ENCODE results near the gene PCDHGA8.
"Not testable (repeated sequence)": the region's sequence is repeated elsewhere in the genome, so short reads cannot be mapped to it uniquely, and the experiment has no call there.

The PCDHGA8 gene

DNA sequence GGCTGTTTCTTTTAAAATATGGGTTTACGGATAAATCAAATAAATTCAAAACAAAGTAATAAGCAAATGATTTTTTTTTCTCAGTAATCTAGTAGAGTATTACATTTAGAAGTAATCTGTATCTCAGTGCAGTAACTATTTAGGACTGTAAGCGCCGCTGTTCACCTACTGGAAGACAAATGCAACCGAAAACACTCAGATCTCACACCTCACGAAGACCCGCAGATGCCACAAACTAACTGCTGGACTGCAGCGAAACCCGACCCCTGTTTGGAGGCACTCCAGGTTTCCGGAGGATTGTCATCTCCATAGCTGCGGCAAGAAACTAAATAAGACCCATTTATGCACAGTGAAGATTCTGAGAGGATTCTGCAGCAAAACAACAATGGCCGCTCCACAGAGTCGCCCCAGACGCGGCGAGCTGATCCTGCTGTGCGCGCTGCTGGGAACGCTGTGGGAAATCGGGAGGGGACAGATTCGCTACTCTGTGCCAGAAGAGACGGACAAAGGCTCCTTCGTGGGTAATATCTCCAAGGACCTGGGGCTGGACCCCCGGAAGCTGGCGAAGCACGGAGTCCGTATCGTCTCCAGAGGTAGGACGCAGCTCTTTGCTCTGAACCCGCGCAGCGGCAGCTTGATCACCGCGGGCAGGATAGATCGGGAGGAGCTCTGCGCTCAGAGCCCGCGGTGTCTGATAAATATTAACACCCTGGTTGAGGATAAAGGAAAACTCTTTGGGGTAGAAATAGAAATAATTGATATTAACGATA, at the start of gene PCDHGA8:
TSS of gene PCDHGA8 (plus strand) at position 205 of the 770 bp plus-strand sequence. CDS start at position 386, 181 bp downstream.
- peak; percentile 27 for DNase-seq (ENCODE audit: low read depth)

DNA sequence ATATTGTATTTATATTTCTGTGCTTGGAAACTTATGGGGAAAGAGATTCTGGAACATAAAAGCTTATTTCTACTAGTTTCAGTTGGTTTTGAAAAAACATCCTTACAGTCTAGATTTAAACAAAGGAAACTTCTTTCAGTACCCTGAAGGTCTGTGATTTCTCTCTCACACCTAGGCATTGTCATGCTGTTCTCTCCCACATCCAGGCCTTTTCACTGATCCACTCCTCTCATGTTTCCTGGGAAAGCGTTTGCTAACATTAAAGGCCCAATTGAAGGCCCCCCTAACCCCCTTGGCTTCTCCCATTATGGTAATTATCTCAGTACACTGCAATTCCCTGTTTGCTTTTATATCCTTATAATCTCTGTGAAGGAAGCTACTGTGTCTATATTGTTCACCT, 49.7 kb upstream of the PCDHGA8 start:
- no peak for DNase-seq (ENCODE audit: low read depth)

DNA sequence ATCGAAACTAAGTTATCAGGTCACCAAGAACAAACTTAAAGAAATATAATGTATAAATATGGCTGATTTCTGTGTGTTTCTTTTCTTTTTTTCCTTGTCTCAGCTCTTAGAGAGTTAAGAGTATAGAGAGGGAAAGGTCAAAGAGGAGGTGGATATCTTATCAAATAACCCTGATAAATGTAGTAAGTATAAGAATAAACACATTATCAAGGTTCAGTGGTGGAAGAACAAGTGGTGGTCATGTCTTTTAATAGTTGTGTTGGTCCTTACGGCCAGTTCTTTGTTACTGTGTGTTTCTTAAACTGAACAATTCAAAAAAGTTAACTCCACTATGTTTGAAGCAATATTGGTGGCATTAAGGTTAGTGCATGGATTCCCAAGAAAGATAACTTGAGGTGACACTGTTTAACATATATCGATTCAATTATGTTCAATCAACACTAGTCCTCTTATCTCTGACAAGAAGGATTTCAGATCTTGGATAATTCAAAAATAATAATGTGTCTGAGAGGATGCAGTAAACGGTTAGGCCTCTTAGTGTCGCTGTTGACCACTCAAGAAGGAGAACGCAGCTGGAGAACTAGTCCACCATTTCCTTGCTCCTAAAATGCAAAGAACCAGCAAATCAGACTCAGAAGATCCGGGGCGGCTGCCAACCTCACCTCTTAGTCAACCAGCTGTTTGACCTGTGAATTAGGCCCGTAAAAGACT, 49.0 kb upstream of the PCDHGA8 start, which contains the start of gene PCDHGA3:
TSS of gene PCDHGA3 (plus strand) at position 588 of the 711 bp plus-strand sequence. CDS start 205 bp downstream, outside the sequence.
- peak; percentile 56 for DNase-seq (ENCODE audit: low read depth)

DNA sequence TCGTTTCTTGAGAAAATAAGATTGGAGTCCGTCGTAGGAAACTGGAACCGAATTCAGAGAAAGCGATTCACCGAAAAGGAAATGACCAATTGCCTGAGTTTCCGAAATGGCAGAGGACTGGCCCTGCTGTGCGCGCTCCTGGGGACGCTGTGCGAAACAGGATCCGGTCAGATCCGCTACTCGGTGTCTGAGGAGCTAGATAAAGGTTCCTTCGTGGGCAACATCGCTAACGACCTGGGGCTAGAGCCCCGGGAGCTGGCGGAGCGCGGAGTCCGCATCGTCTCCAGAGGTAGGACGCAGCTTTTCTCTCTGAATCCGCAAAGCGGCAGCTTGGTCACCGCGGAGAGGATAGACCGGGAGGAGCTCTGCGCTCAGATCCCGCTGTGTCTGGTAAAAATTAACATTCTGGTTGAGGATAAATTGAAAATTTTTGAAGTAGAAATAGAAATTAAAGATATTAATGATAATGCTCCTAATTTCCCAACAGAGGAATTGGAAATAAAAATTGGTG, 48.4 kb upstream of the PCDHGA8 start:
- DNase-seq (ENCODE audit: low read depth), result no peak

DNA sequence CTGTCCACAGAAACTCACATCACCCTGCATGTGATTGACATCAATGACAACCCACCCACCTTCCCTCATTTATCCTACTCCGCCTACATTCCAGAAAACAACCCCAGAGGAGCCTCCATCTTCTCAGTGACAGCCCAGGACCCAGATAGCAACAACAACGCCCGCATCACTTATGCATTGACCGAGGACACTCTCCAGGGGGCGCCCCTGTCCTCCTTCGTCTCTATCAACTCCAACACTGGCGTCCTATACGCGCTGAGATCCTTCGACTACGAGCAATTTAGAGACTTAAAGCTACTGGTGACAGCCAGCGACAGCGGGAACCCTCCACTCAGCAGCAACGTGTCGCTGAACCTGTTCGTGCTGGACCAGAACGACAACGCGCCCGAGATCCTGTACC, 47.1 kb upstream of the PCDHGA8 start:
- no peak for DNase-seq (ENCODE audit: low read depth)

DNA sequence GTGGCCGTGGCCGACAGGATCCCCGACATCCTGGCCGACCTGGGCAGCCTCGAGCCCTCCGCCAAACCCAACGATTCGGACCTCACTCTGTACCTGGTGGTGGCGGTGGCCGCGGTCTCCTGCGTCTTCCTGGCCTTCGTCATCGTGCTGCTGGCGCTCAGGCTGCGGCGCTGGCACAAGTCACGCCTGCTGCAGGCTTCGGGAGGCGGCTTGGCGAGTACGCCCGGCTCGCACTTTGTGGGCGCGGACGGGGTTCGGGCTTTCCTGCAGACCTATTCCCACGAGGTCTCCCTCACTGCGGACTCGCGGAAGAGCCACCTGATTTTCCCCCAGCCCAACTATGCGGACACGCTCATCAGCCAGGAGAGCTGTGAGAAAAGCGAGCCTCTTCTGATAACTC, 46.4 kb upstream of the PCDHGA8 start:
- DNase-seq (ENCODE audit: low read depth), result not testable (repeated sequence)

DNA sequence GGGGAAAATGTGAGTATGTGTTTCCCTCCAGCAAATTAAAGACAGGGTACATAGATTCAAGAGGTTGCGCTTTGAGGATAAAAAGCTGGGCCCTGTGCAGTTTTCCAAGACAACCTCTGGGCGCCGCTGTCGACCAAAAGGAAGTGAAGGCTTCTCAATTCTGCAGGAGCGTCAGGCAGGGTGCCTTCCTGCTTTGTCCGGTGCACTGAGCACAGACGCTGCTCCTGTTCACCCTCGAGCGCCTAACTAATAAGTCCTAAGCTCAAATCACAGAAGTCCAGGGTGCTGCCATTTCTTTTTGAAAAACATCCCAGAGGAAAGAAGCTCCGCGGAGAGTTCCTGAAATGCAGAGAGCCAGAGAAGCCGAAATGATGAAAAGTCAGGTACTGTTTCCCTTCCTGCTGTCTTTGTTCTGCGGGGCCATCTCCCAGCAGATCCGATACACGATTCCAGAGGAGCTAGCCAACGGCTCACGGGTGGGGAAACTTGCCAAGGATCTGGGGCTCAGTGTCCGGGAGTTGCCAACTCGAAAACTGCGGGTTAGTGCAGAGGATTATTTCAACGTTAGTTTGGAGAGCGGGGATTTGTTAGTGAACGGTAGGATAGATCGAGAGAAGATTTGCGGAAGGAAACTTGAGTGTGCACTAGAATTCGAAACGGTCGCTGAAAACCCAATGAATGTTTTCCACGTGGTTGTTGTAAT, 42.4 kb upstream of the PCDHGA8 start, which contains the start of gene PCDHGB1:
TSS of gene PCDHGB1 (plus strand) at position 183 of the 703 bp plus-strand sequence. CDS start at position 345, 162 bp downstream.
- peak; percentile 49 for DNase-seq (ENCODE audit: low read depth)

DNA sequence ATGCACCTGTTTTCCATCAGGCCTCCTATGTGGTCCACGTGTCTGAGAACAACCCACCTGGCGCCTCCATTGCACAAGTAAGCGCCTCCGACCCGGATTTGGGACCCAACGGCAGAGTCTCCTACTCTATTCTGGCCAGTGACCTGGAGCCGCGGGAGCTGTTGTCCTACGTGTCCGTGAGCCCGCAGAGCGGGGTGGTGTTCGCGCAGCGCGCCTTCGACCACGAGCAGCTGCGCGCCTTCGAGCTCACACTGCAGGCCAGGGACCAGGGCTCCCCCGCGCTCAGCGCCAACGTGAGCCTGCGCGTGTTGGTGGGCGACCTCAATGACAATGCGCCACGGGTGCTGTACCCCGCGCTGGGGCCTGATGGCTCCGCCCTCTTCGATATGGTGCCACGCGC, 40.8 kb upstream of the PCDHGA8 start:
- DNase-seq (ENCODE audit: low read depth), result no peak

DNA sequence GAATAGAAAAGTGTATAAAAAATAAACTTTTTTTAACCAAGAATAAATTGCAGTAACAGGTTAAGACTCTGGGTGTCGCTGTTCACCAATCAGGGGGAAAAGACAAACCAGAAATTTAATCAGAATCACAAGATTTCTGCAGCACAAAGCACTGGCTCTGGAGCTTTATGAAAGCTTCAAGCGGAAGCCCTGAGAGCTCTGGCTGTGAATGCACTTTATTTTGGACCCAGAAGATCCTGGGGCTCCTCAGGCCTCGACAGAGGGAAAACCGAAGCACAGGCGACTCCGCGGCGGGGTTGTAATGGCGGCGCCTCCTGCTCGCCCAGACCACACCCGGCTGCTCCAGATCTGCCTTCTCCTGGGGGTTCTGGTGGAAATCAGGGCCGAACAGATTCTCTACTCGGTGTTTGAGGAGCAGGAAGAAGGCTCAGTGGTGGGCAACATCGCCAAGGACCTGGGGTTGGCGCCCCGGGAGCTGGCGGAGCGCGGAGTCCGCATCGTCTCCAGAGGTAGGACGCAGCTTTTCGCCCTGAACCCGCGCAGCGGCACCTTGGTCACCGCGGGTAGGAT, 37.4 kb upstream of the PCDHGA8 start, which contains the start of gene PCDHGA4:
TSS of gene PCDHGA4 (plus strand) at position 122 of the 570 bp plus-strand sequence. CDS start at position 209, 87 bp downstream.
- peak; percentile 20 for DNase-seq (ENCODE audit: low read depth)

DNA sequence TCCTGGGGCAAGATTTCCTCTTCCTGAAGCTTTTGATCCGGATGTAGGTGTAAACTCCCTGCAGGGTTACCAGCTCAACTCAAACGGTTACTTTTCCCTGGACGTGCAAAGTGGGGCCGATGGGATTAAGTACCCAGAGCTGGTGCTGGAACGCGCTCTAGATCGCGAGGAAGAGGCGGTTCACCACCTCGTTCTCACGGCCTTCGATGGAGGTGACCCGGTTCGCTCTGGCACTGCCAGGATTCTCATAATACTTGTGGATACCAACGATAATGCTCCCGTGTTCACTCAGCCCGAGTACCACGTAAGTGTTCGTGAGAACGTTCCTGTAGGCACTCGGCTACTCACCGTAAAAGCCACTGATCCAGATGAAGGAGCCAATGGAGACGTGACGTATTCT, 36.8 kb upstream of the PCDHGA8 start:
- DNase-seq (ENCODE audit: low read depth), result no peak

DNA sequence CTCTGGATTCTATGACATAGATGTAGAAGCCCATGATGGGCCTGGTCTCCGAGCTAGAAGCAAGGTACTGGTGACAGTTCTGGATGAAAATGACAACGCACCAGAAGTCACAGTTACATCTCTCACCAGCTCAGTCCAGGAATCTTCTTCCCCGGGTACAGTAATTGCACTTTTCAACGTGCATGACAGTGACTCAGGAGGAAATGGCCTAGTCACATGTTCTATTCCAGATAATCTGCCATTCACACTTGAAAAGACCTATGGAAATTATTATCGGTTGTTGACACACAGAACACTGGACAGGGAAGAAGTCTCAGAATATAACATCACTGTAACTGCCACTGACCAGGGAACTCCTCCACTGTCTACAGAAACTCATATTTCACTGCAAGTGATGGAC, 36.3 kb upstream of the PCDHGA8 start:
- DNase-seq (ENCODE audit: low read depth), result no peak

DNA sequence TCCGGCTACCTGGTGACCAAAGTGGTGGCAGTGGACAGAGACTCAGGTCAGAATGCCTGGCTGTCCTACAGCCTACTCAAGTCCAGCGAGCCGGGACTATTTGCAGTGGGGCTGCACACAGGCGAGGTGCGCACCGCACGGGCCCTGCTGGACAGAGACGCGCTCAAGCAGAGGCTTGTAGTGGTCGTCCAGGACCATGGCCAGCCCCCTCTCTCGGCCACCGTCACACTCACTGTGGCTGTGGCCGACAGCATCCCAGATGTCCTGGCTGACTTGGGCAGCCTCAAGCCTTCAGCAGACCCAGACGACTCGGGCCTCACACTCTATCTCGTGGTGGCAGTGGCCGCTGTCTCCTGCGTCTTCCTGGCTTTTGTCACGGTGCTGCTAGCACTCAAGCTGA, 35.5 kb upstream of the PCDHGA8 start:
- no peak for DNase-seq (ENCODE audit: low read depth)

DNA sequence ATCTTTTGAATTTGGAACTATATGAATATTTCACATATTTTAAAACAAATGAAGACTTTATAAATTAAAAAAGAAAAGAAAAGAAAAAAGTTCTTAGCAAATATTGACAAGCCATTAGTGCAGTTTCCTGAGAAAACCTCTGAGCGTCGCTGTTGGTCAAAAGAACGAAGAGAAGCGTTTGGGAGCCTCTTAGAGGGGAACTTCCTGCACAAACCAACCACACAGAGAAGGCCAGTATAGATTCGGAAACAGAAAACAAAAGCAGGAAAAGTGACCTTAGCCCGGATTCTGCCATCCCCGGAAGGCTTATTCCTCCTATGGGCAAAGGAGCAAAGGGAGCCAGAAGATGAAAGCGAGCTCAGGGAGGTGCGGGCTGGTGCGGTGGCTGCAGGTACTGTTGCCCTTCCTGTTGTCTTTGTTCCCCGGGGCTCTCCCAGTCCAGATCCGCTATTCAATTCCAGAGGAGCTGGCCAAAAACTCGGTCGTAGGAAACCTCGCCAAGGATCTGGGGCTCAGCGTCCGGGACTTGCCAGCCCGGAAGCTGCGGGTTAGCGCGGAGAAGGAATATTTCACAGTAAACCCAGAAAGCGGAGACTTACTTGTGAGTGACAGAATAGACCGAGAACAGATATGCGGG, 32.5 kb upstream of the PCDHGA8 start, which contains the start of gene PCDHGB2:
TSS of gene PCDHGB2 (plus strand) at position 205 of the 637 bp plus-strand sequence. CDS start at position 347, 142 bp downstream.
- peak; percentile 26 for DNase-seq (ENCODE audit: low read depth)

DNA sequence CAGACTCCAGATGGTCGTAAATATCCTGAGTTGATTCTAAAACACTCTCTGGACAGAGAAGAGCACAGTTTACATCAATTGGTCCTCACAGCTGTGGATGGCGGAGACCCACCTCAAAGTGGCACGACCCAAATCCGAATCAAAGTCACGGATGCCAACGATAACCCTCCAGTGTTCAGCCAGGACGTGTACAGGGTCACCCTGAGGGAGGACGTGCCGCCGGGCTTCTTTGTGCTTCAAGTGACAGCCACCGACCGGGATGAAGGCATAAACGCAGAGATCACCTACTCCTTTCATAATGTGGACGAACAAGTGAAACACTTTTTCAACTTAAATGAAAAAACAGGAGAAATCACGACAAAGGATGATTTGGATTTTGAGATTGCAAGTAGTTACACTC, 31.7 kb upstream of the PCDHGA8 start:
- no peak for DNase-seq (ENCODE audit: low read depth)

DNA sequence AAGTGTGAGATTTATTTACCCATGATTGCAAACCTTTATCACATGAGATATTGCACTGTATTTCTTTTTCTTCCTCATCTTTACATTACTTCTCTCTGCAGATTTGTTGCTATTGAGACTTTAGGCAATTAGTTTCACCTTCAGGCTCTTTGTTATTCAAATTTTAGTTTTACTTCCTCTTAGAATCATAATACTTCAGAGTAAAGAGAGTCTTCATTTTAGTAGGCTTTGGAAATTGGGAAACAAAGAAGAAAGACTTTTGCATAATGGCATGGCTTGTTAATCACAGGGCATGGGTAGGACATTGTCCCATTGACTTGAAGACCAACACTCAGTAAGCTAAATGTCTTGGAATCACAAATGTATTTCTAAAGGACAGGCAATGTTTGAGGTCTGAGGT, 29.7 kb upstream of the PCDHGA8 start:
- DNase-seq (ENCODE audit: low read depth), result no peak

DNA sequence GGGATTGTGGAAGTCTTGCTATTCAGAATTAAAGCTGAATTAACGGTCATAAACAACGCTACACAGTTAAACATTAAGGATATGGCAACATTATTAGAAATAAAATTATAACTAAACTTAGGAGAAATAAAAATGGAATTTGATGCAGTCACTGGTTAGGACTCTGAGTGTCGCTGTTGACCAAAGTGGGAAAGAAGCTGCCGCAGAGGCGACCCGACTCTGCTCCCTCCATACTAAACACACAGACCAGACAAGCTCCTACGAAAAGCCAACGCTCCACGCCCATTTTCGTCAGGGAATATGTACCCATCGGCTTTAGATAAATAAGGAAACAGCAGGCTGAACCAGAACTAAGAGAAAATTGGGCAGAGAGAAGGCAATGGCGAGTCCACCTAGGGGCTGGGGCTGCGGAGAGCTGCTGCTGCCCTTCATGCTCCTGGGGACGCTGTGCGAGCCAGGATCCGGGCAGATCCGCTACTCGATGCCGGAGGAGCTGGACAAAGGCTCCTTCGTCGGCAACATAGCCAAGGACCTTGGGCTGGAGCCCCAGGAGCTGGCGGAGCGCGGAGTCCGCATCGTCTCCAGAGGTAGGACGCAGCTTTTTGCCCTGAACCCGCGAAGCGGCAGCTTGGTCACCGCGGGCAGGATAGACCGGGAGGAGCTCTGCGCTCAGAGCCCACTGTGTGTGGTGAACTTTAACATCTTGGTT, 28.3 kb upstream of the PCDHGA8 start, which contains the start of gene PCDHGA5:
TSS of gene PCDHGA5 (plus strand) at position 211 of the 709 bp plus-strand sequence. CDS start at position 380, 169 bp downstream.
- no peak for DNase-seq (ENCODE audit: low read depth)

DNA sequence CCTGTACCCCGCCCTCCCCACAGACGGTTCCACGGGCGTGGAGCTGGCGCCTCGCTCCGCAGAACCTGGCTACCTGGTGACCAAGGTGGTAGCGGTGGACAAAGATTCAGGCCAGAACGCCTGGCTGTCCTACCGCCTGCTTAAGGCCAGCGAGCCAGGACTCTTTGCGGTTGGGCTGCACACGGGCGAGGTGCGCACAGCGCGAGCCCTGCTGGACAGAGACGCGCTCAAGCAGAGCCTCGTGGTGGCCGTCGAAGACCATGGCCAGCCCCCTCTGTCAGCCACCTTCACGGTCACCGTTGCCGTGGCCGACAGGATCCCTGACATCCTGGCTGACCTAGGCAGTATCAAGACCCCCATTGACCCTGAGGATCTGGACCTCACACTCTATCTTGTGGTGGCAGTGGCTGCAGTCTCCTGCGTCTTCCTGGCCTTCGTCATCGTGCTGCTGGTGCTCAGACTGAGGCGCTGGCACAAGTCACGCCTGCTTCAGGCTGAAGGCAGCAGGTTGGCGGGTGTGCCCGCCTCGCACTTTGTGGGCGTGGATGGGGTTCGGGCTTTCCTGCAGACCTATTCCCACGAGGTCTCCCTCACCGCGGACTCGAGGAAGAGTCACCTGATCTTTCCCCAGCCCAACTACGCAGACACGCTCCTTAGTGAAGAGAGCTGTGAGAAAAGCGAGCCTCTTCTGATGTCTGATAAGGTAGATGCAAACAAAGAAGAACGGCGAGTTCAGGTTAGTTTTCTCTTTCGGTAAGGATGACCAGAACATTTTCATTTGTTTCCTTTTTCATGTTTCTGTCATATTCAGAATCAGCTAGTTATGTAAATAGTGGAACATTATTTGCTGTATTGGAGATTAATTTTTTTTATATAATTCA, 26.2 kb upstream of the PCDHGA8 start:
- DNase-seq (ENCODE audit: low read depth), result no peak

DNA sequence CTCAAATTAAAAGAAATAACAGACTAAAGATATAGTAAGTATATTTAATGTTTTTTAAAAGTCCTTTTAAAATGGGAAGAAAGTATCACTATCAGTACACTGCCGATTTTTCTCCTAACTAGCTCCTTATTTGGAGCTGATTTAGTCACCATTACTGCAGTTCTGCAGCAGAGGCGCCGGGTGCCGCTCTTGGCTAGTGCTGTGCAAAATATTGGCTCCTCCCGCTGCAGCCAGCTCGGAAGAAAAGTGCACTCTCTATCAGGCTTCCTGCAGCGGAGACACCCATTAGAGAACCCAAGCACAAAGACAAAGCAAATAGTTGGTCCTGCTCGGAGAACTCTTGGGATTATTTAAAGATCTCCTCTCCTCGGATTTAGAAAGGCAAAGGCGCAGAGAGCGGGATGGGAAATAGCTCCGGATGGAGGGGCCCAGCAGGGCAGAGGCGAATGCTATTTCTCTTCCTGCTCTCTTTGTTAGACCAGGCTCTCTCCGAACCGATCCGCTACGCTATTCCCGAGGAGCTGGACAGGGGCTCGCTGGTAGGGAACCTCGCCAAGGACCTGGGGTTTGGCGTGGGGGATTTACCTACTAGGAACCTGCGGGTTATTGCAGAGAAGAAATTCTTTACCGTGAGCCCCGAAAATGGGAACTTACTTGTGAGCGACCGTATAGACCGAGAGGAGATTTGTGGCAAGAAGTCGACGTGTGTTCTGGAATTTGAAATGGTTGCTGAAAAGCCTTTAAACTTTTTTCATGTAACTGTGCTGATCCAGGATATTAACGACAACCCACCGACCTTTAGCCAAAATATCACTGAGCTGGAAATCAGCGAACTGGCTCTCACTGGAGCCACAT, 22.2 kb upstream of the PCDHGA8 start, which contains the start of gene PCDHGB3:
TSS of gene PCDHGB3 (plus strand) at position 249 of the 855 bp plus-strand sequence. CDS start at position 402, 153 bp downstream.
- DNase-seq (ENCODE audit: low read depth), result peak; percentile 64

Data from iris pigment epithelial cell (primary cell).